HCT116 (cell line): ENCODE data around the gene SCFD2. TPM values are rescaled to one million over a fixed set of nuclear protein-coding genes. Genes with fewer than 3 reads are reported as not detected.

ENCODE experiments used
- ATAC-seq: fragments of 200-7000 bp; cut with Tn5 transposase; 2 replicates; pipeline ENCODE4 v1.9.1; 2020; ENCODE audit warnings: mild to moderate bottlenecking, moderate library complexity
- BruUV-seq: library from RNA; stranded (reverse); fragments of 400-500 nt; replicated peaks from 2 replicates; lab custom pipeline; 2021; lab: Mats Ljungman, UMichigan
- CTCF ChIA-PET: fragments of 300-600 bp; sonication (Branson Sonifier 250); formaldehyde crosslinking; loops from one replicate; lab custom pipeline; 2021; ENCODE audit warnings: antibody characterized with exemption; lab: Charles Lee
- POLR2A ChIA-PET: fragments of 300-600, 350-600 bp; sonication (Branson Sonifier 250); formaldehyde crosslinking; loops from one replicate; lab custom pipeline; 2021; ENCODE audit warnings: antibody characterized with exemption; lab: Charles Lee
- RAD21 ChIA-PET, 2 experiments: fragments of 300-600 bp; sonication (Branson Sonifier 250); formaldehyde crosslinking; loops; one replicate each; lab custom pipeline; 2023; ENCODE audit warnings: low total read pairs in 2 of 2; ENCODE audit not compliant: uncharacterized antibody in 2 of 2, unreplicated experiment in 2 of 2, low non-redundant PET in 1 of 2; lab: Charles Lee
- DNase-seq: peaks from one replicate; pipeline ENCODE4 v3.0.0-alpha.2; 2010; ENCODE audit warnings: low read depth, low spot score
- H2AFZ ChIP-seq: fragments of 200-600 bp; shearing (Covaris generic), sonication (generic); 2 replicates; pipeline ENCODE4 v1.6.1; 2017; ENCODE audit warnings: low read depth, mixed run types, mixed read lengths, antibody characterized with exemption, low read length; ENCODE audit not compliant: poor library complexity, severe bottlenecking
- H3K27ac ChIP-seq: 2 replicates; pipeline ENCODE4 v1.5.1; 2012; ENCODE audit warnings: low read depth, low read length
- H3K27me3 ChIP-seq: fragments of 200-600 bp; sonication (generic); 2 replicates; pipeline ENCODE4 v1.6.1; 2016; ENCODE audit warnings: mixed run types, low read length, mixed read lengths; ENCODE audit not compliant: insufficient read depth
- H3K36me3 ChIP-seq, 2 experiments: fragments of 200-500 bp in 1 of 2; fragments of 200-600 bp in 1 of 2; sonication (Bioruptor generic) in 1 of 2; sonication (generic) in 1 of 2; 2 replicates each; pipeline versions ENCODE4 v1.5.1 to v1.6.1; 2014 to 2016; ENCODE audit warnings: low read length in 2 of 2, inconsistent platforms in 1 of 2, mixed read lengths in 1 of 2, mixed run types in 1 of 2; ENCODE audit not compliant: insufficient read depth in 2 of 2, control insufficient read depth in 1 of 2
- H3K4me1 ChIP-seq, 2 experiments: fragments of 200-600 bp in 1 of 2; sonication (generic) in 1 of 2; 2 replicates each; pipeline versions ENCODE4 v1.5.1 to v1.6.1; 2012 to 2017; ENCODE audit warnings: low read length in 2 of 2, inconsistent platforms in 1 of 2, mild to moderate bottlenecking in 1 of 2, mixed read lengths in 1 of 2, mixed run types in 1 of 2, moderate library complexity in 1 of 2; ENCODE audit not compliant: insufficient read depth in 2 of 2, control insufficient read depth in 1 of 2
- H3K4me2 ChIP-seq: fragments of 200-600 bp; sonication (generic); 2 replicates; pipeline ENCODE4 v1.6.1; 2017; ENCODE audit warnings: mixed run types, low read length, mixed read lengths
- H3K4me3 ChIP-seq, 2 experiments: fragments of 200-600 bp in 1 of 2; sonication (generic) in 1 of 2; replicated peaks in 1 of 2; 2 replicates each; pipeline ENCODE4 v1.5.1; 2011 to 2016; ENCODE audit warnings: low read length in 2 of 2, control low read depth in 1 of 2, low read depth in 1 of 2, mild to moderate bottlenecking in 1 of 2, mixed read lengths in 1 of 2, mixed run types in 1 of 2
- H3K79me2 ChIP-seq: fragments of 200-600 bp; sonication (generic); 2 replicates; pipeline ENCODE4 v1.6.1; 2017; ENCODE audit warnings: mild to moderate bottlenecking, mixed run types, low read length, moderate library complexity, mixed read lengths; ENCODE audit not compliant: insufficient read depth
- H3K9ac ChIP-seq: fragments of 200-600 bp; sonication (generic); 2 replicates; pipeline ENCODE4 v1.6.1; 2016; ENCODE audit warnings: low read length, mixed read lengths
- H3K9me2 ChIP-seq: fragments of 200-600 bp; sonication (generic), shearing (Covaris generic); 2 replicates; pipeline ENCODE4 v1.6.1; 2017; ENCODE audit warnings: mixed run types, mild to moderate bottlenecking, moderate library complexity; ENCODE audit not compliant: insufficient read depth
- H3K9me3 ChIP-seq, 2 experiments: fragments of 200-500 bp in 1 of 2; fragments of 200-600 bp in 1 of 2; sonication (Bioruptor generic) in 1 of 2; sonication (generic) in 1 of 2; 2 replicates each; pipeline ENCODE4 v1.6.1; 2014 to 2017; ENCODE audit warnings: low read length in 2 of 2, mixed read lengths in 2 of 2, inconsistent platforms in 1 of 2, low read depth in 1 of 2, mild to moderate bottlenecking in 1 of 2, mixed run types in 1 of 2, moderate library complexity in 1 of 2; ENCODE audit not compliant: control insufficient read depth in 1 of 2, insufficient read depth in 1 of 2
- H4K20me1 ChIP-seq: fragments of 200-600 bp; sonication (generic), shearing (Covaris generic); 2 replicates; pipeline ENCODE4 v1.6.1; 2017; ENCODE audit warnings: mixed run types, mild to moderate bottlenecking, moderate library complexity; ENCODE audit not compliant: insufficient read depth
- ATF3 ChIP-seq: IDR thresholded peaks from 2 replicates; pipeline ENCODE4 v1.6.1; 2012
- FOSL1 ChIP-seq: IDR thresholded peaks from 2 replicates; pipeline ENCODE4 v1.6.1; 2012; ENCODE audit warnings: low read depth
- SIN3A ChIP-seq: IDR thresholded peaks from 2 replicates; pipeline ENCODE4 v1.6.1; 2012; ENCODE audit warnings: low read depth
- TCF7L2 ChIP-seq: IDR thresholded peaks from 2 replicates; pipeline ENCODE4 v1.7.0; 2011; ENCODE audit warnings: borderline replicate concordance, inconsistent platforms; ENCODE audit not compliant: insufficient read depth, insufficient read length; ENCODE audit errors: extremely low read depth
- ZFX ChIP-seq: fragments of 450-650 bp; IDR thresholded peaks from 2 replicates; pipeline ENCODE4 v1.6.1; 2017
- intact Hi-C: fragments of 100-400 bp; cut with micrococcal nuclease; formaldehyde crosslinking; loops from 2 replicates; pipeline ENCODE4 v1.10.0; 2022
- total RNA-seq: library from RNA; stranded (reverse); gene quantifications from one replicate; pipeline ENCODE4 v1.2.1, GENCODE V29; 2021; ENCODE audit not compliant: unreplicated experiment

SCFD2 gene
- total RNA-seq, 1 experiment from 2014 or later: 13.6 TPM

- H3K4me2 ChIP-seq: no peak overlapping the region
- RAD21 ChIA-PET: no interaction called here
- no TSS peak for BruUV-seq
- no peaks in the 10 kb centered on the region for H3K36me3 ChIP-seq
- H3K79me2 ChIP-seq: no peaks in the 10 kb centered on the region
- POLR2A ChIA-PET: no interaction called here
- H3K9me3 ChIP-seq: peaks cover 0 to 4% of the 10 kb centered on the region in 2 experiments; a peak in 1 of 4 replicates
- no peak overlapping the region for H3K27ac ChIP-seq
- H3K27me3 ChIP-seq: no peaks in the 10 kb centered on the region
- intact Hi-C loops: no loop called here
- ATAC-seq (no peak), DNase-seq (no peak)
- TF ChIP-seq SIN3A: no peak
- H3K4me3 ChIP-seq: no peak overlapping the region
- H4K20me1 ChIP-seq: no peaks in the 10 kb centered on the region
- H3K9ac ChIP-seq: no peak overlapping the region
- no peak overlapping the region for H2AFZ ChIP-seq
- CTCF ChIA-PET: no interaction called here
- no peaks in the 10 kb centered on the region for H3K9me2 ChIP-seq
- peaks cover 0 to 5% of the 10 kb centered on the region in 2 experiments; a peak in 1 of 4 replicates for H3K4me1 ChIP-seq
These were observed 265.2 kb downstream of the SCFD2 start for GRCh38 chr4:53100501-53101190.

DNA sequence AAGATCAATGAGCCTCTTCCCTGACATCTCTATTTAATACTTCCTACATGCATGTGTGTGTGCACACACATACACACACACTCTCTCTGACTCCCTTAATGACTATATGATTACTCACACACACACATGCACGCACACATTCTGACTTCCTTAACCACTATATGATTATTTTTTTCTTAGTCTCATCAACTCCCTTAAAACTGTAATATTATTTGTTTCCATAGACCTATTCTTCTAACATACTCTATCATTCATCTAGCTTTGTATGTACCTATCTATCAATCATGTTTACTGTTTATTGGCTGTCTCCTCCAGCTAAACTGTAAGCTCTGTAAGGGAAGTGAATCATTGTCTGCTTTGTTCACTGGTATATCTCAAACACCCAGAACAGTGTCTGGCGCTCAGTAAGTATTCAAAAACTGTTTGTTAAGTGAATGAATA is 267.2 kb downstream of the SCFD2 start:
- Histone ChIP-seq H4K20me1 (no peaks in the 10 kb centered on the region), H3K27ac (no peak overlapping the region), H3K79me2 (no peaks in the 10 kb centered on the region), H3K9ac (no peak overlapping the region), H3K4me3 (no peak overlapping the region), H3K4me1 (peaks cover 0 to 5% of the 10 kb centered on the region in 2 experiments; a peak in 1 of 4 replicates), H3K4me2 (no peak overlapping the region), H3K27me3 (no peaks in the 10 kb centered on the region), H3K9me2 (no peaks in the 10 kb centered on the region), H3K9me3 (peaks cover 0 to 4% of the 10 kb centered on the region in 2 experiments; a peak in 1 of 4 replicates), H2AFZ (no peak overlapping the region), H3K36me3 (no peaks in the 10 kb centered on the region)
- POLR2A ChIA-PET: no interaction called here
- BruUV-seq: no TSS peak
- DNase-seq (no peak), ATAC-seq (no peak)
- CTCF ChIA-PET: no interaction called here
- TF ChIP-seq ATF3: no peak
- no peak for TF ChIP-seq FOSL1
- no peak for TF ChIP-seq TCF7L2
- TF ChIP-seq ZFX: no peak
- intact Hi-C loops: no loop called here
- RAD21 ChIA-PET: no interaction called here
